Suprapubic skin (tissue), 4 donors: ENCODE measurements around the gene MARCHF3.

Experiments
- CTCF ChIP-seq, 2 donors: fragments of 200-600 bp in 1 of 2; fragments of 450-650 bp in 1 of 2; sonication (generic) in 1 of 2; IDR thresholded peaks; one replicate each; pipeline ENCODE4 v1.5.1; 2016 to 2019; ENCODE audit warnings: antibody characterized with exemption in 2 of 2, mild to moderate bottlenecking in 1 of 2, moderate library complexity in 1 of 2
- POLR2A ChIP-seq, 2 donors: fragments of 450-650 bp; IDR thresholded peaks; one replicate each; pipeline ENCODE4 v1.6.1; 2017; ENCODE audit warnings: antibody characterized with exemption in 2 of 2, mild to moderate bottlenecking in 2 of 2, moderate library complexity in 2 of 2
- POLR2AphosphoS5 ChIP-seq, 3 donors: sonication (generic); formaldehyde crosslinking; IDR thresholded peaks; one replicate each; pipeline ENCODE4 v1.6.1; 2017; ENCODE audit warnings: antibody characterized with exemption in 3 of 3

GRCh38 chr5:126837242-126837641 is 193.1 kb downstream of the MARCHF3 start:
- no peak for TF ChIP-seq POLR2A (IDR thresholded peaks at IDR 0.05)
- no peak for TF ChIP-seq POLR2AphosphoS5 (IDR thresholded peaks at IDR 0.05)
- no peak for TF ChIP-seq CTCF (IDR thresholded peaks at IDR 0.05)
